Nephron (organoid): Measurements from ENCODE around the gene PRR36.

Experiments used
- H3K27ac Mint-ChIP-seq, 3 experiments: 2 replicates each; pipeline ENCODE4 v1.8.0; 2020; ENCODE audit warnings: mixed read lengths in 3 of 3, mild to moderate bottlenecking in 2 of 3, moderate library complexity in 1 of 3
- H3K27me3 Mint-ChIP-seq: 2 replicates; pipeline ENCODE4 v1.8.0; 2021; ENCODE audit warnings: low read depth, mild to moderate bottlenecking, moderate library complexity, mixed read lengths
- H3K36me3 Mint-ChIP-seq: 2 replicates; pipeline ENCODE4 v1.8.0; 2020; ENCODE audit warnings: low read depth, mixed read lengths
- H3K4me1 Mint-ChIP-seq: 2 replicates; pipeline ENCODE4 v1.8.0; 2020; ENCODE audit warnings: mixed read lengths
- H3K4me3 Mint-ChIP-seq, 3 experiments: 2 replicates each; pipeline ENCODE4 v1.8.0; 2020; ENCODE audit warnings: mild to moderate bottlenecking in 3 of 3, mixed read lengths in 3 of 3, moderate library complexity in 2 of 3
- H3K9me3 Mint-ChIP-seq: 2 replicates; pipeline ENCODE4 v1.8.0; 2020; ENCODE audit warnings: mixed read lengths
- CTCF ChIP-seq, 3 experiments: fragments of 200-600 bp; sonication (generic); IDR thresholded peaks; one replicate each; pipeline ENCODE4 v1.5.0; 2021; ENCODE audit warnings: antibody characterized with exemption in 3 of 3; ENCODE audit not compliant: unreplicated experiment in 3 of 3

PRR36 gene

DNA sequence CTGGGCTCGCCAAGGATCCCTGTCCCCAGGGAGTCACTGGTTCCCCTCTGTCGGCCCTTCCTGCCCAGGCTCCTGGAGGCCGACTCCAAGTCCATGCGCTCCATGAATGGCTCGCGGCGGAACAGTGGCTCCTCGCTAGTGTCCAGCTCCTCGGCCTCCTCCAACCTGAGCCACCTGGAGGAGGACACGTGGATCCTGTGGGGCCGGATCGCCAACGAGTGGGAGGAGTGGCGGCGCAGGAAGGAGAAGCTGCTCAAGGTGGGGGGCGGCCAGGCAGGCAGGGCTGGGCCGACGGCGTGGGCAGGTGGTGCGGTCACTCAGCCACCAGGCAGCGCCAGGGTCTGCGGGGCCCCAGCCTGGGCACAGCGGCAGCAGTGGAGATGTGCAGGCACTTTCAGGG is 26.5 kb downstream of the PRR36 start:
- Mint-ChIP-seq H3K4me3 (no peak overlapping the region), H3K9me3 (no peaks in the 10 kb centered on the region), H3K27me3 (no peaks in the 10 kb centered on the region), H3K4me1 (peaks cover 6% of the 10 kb centered on the region), H3K36me3 (no peaks in the 10 kb centered on the region), H3K27ac (no peak overlapping the region)
- TF ChIP-seq CTCF (IDR thresholded peaks at IDR 0.05; ENCODE audit: unreplicated experiment in 3 of 3), result no peak

DNA sequence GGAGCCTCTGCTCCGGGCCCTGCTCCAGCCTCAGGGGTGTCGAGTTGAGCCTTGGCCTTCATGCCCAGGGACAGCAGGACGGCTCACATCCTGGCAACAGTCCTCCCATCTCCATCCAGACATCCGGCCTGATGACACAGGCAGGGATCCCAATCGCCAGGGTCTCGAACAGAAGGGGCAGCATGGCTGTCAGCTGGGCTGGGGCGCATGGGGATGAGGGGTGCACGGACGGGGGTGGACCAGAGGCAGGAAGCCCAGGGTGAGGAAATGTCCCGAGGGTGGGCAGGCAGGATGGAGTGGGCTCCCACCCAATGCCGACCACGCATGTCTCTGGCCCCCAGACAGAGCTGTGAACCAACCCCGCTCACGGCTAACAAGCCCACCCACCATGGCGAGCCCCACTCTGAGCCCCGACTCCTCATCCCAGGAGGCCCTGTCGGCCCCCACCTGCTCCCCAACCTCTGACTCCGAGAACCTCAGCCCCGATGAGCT is 28.0 kb downstream of the PRR36 start:
- Mint-ChIP-seq H3K27ac (no peak overlapping the region), H3K4me3 (no peak overlapping the region), H3K9me3 (no peaks in the 10 kb centered on the region), H3K4me1 (peaks cover 6% of the 10 kb centered on the region), H3K27me3 (no peaks in the 10 kb centered on the region), H3K36me3 (no peaks in the 10 kb centered on the region)
- no peak for TF ChIP-seq CTCF (IDR thresholded peaks at IDR 0.05; ENCODE audit: unreplicated experiment in 3 of 3)

- peaks cover 6% of the 10 kb centered on the region for H3K4me1 Mint-ChIP-seq
- H3K4me3 Mint-ChIP-seq, result no peak overlapping the region
- no peak for TF ChIP-seq CTCF (IDR thresholded peaks at IDR 0.05; ENCODE audit: unreplicated experiment in 3 of 3)
- no peaks in the 10 kb centered on the region for H3K9me3 Mint-ChIP-seq
- H3K36me3 Mint-ChIP-seq, result no peaks in the 10 kb centered on the region
- no peak overlapping the region for H3K27ac Mint-ChIP-seq
- H3K27me3 Mint-ChIP-seq, result no peaks in the 10 kb centered on the region
Observed at GRCh38 chr19:7845390-7846154, 28.6 kb downstream of the PRR36 start.

GRCh38 chr19:7844951-7845350 is 29.2 kb downstream of the PRR36 start:
- H3K36me3 Mint-ChIP-seq, result no peaks in the 10 kb centered on the region
- no peak overlapping the region for H3K4me3 Mint-ChIP-seq
- no peaks in the 10 kb centered on the region for H3K4me1 Mint-ChIP-seq
- H3K27ac Mint-ChIP-seq, result no peak overlapping the region
- H3K27me3 Mint-ChIP-seq, result no peaks in the 10 kb centered on the region
- no peaks in the 10 kb centered on the region for H3K9me3 Mint-ChIP-seq
- TF ChIP-seq CTCF (IDR thresholded peaks at IDR 0.05; ENCODE audit: unreplicated experiment in 3 of 3), result no peak

DNA sequence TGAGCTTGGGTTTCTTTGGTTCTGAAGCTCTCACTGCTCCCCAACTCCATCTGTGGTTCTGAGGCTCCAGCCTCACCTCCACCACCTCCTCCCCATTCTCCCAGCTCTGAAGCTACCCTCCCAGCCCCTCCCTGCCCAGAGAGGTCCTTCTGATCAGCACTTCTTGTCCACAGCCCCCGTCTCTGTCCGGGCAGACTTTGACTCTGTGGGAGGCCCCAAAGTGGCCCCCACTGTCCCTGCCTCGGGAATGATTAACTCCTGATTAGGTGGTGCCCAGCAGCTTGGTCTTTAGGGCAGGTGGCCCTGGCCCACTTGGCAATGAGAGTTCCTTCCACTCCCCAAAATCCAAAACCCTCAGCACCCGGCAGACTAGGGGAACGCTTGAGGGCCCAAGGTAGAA is 29.8 kb downstream of the PRR36 start:
- Mint-ChIP-seq H3K36me3 (no peaks in the 10 kb centered on the region), H3K9me3 (no peaks in the 10 kb centered on the region), H3K27me3 (no peaks in the 10 kb centered on the region), H3K4me3 (no peak overlapping the region), H3K27ac (no peak overlapping the region), H3K4me1 (no peaks in the 10 kb centered on the region)
- no peak for TF ChIP-seq CTCF (IDR thresholded peaks at IDR 0.05; ENCODE audit: unreplicated experiment in 3 of 3)

DNA sequence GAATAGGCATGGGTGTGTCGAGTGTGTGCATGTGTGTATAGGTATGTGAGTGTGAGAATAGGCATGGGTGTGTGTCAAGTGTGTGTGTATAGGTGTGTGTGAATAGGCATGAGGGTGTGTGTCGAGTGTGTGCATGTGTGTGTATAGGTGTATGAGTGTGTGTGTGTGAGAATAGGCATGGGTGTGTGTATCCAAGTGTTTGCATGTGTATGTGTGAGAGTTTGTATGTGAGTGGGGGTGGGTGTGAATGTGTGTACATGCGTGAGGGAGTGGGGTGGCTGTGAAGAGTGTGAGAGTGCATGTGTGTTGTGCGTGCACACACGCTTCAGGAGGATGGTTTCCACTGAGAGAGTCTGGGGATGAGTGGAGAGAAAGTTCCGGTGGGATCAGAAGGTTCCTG is 30.7 kb downstream of the PRR36 start:
- no peaks in the 10 kb centered on the region for H3K4me1 Mint-ChIP-seq
- no peaks in the 10 kb centered on the region for H3K36me3 Mint-ChIP-seq
- H3K9me3 Mint-ChIP-seq, result no peaks in the 10 kb centered on the region
- H3K27ac Mint-ChIP-seq, result no peak overlapping the region
- no peak overlapping the region for H3K4me3 Mint-ChIP-seq
- no peak for TF ChIP-seq CTCF (IDR thresholded peaks at IDR 0.05; ENCODE audit: unreplicated experiment in 3 of 3)
- no peaks in the 10 kb centered on the region for H3K27me3 Mint-ChIP-seq
